VCaP (cell line): ENCODE measurements around the gene HMGCS2.

Source experiments
- H3K27ac ChIP-seq: fragments of 450-650 bp; 2 replicates; pipeline ENCODE4 v1.5.1; 2017
- TF ChIP-seq, protein P1 (sequence below): fragments of 450-650 bp; conservative IDR thresholded peaks from 2 replicates; pipeline ENCODE4 v1.5.1; 2017; ENCODE audit warnings: mild to moderate bottlenecking, moderate library complexity

The HMGCS2 gene

DNA sequence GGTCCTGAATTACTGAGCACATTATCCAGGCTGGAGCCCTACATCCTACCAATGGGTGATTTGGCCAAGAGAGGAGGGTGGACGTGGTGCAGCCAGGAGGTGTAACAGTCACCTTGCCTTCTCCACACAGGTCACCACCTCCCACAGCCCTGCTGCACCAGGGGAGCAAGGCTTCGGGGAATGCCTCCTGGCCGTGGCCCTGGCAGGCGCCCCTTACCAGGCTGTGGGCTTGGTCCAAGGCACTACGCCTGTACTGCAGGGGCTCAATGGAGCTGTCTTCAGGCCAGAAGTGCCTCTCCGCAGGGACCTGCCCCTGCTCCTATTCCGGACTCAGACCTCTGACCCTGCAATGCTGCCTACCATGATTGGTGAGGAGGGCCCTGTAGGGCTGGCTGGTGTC is 26.0 kb downstream of the HMGCS2 start:
- TF ChIP-seq, protein P1, sequence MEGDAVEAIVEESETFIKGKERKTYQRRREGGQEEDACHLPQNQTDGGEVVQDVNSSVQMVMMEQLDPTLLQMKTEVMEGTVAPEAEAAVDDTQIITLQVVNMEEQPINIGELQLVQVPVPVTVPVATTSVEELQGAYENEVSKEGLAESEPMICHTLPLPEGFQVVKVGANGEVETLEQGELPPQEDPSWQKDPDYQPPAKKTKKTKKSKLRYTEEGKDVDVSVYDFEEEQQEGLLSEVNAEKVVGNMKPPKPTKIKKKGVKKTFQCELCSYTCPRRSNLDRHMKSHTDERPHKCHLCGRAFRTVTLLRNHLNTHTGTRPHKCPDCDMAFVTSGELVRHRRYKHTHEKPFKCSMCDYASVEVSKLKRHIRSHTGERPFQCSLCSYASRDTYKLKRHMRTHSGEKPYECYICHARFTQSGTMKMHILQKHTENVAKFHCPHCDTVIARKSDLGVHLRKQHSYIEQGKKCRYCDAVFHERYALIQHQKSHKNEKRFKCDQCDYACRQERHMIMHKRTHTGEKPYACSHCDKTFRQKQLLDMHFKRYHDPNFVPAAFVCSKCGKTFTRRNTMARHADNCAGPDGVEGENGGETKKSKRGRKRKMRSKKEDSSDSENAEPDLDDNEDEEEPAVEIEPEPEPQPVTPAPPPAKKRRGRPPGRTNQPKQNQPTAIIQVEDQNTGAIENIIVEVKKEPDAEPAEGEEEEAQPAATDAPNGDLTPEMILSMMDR = no peak
- no peak overlapping the region; the same call in 1 of the 2 replicates for H3K27ac ChIP-seq

DNA sequence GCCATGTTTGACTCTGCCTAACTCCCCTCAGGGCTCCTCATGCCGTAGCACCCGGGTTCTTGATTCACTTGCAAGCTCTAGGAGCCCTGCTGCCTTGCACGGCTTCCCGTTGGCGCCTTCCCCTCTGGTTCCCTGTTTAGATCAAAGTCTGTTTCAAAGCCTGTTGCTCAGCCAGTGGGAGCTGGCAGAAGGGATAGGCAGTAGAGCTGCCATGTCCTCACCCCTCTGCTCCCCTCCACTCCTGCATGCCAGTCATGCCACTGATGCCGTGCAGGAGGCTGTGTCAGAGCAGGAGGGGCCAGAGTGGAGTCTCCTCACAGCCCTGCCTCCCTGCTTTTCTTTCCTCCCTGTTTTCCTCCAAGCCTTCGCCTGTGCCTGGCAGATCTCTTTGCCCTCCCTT is 26.5 kb downstream of the HMGCS2 start:
- TF ChIP-seq, protein P1 = no peak
- H3K27ac ChIP-seq = no peak overlapping the region; the same call in 1 of the 2 replicates

DNA sequence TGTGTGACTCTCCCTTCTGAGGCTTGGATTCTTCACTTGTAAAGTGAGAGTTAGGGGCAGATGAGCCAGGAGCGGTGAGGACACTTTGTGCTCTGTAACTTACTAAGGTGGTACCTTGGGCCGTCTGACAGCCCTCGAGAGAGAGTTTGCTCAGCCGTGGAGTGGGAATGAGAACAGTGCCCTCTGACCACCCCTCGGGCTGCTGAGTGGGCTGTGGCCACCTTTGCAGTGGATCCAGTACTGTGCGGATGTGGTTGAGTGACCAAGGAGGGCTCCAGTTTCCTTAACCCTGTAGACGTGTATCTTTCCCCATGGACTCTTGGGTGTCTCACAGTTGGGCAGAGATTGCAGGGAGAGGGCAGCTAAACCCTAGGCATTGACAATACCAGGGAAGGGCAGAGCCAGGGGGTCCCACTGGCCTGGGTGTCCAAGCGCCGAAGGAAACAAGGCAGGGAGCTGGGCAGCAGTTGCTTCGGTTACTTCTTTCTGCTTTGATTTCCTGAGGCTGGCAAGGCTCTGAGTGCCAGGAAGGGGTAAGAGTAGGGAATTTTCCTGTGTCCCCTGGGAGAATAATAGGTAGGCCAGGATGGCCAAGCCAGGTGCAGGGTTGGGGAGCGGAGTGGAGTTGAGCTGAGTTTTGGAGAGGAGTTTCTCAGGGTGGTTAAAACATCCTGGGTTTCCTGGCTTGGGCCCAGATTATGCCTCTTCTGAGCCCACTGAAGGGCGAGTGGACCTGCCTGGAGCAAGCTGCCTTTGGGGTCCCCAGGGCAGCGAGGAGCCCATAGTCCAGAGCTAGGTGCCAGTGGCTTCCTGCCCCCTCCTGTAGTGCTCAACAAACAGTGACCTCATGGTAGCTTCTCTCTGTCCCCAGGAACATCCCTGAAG is 27.6 kb downstream of the HMGCS2 start:
- TF ChIP-seq, protein P1 = no peak
- H3K27ac ChIP-seq = no peak overlapping the region

DNA sequence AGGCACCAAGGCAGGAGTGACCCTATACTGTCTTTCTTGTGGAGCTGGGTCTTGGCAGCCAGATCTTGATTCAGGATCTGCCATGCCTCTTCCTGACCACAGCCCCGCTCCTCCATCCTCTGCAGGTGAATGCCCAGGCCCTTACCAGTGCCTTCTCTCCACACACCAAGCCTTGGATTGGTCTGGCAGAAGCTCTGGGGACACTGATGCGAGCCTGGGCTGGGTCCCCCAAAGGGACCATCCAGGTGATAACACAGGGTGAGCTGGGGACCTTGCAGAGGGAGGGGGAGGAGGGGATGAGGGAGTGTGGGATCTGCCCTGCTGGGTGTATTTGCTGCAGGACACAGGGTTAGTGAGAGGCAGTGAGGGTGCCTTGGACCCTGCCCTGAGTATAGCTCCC is 28.4 kb downstream of the HMGCS2 start:
- no peak overlapping the region for H3K27ac ChIP-seq
- TF ChIP-seq, protein P1 = no peak

DNA sequence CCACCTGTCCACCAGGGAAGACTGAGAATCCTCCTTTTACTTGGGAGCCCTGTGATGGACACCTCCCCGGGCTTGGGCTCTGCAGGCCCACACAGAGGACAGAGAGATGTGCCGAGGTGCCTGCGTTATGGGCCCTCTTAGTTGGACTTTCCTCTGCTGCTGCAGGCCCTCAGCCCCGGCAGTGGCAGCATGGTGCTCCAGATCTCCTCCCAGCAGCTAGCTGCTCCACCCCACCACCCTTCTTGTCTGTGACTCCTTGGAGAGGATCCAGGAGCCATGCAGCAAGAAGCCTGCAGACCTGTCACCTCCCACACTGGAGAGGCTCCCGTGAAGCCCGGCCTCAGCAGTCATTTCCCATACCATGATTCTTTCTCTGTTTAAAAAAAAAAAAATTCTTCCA is 29.6 kb downstream of the HMGCS2 start:
- no peak overlapping the region for H3K27ac ChIP-seq
- TF ChIP-seq, protein P1 = no peak

DNA sequence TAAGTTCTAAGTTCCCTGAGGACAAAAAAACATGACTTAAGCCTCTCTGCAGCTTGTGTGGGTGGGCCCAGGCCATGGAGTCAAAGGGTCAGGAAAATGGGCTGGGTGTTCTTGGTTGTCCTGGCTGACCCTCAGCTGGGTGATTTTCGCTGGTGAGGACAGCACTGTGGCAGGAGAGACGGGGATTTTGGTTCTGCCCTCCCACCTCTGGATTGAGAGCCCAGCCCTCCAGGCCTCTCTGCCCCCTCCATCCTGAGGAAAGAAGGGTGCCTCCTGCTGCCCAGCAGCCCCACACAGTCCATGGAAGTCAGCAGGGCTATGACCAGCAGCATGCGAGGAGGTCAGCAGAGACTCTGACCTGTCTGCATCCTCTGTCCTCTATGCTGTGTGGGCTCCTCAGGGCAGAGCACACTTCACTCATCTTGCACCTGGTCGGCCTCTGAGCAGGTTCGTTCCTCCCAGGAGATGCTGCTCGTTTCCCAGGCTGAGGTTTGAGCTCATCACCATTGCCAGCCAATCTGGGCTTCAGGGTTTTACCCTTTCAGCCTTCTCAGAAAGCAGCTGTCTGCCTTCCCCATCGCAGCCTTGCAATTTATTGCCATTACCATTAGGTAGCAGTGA is 30.5 kb downstream of the HMGCS2 start:
- TF ChIP-seq, protein P1 = no peak
- no peak overlapping the region for H3K27ac ChIP-seq

DNA sequence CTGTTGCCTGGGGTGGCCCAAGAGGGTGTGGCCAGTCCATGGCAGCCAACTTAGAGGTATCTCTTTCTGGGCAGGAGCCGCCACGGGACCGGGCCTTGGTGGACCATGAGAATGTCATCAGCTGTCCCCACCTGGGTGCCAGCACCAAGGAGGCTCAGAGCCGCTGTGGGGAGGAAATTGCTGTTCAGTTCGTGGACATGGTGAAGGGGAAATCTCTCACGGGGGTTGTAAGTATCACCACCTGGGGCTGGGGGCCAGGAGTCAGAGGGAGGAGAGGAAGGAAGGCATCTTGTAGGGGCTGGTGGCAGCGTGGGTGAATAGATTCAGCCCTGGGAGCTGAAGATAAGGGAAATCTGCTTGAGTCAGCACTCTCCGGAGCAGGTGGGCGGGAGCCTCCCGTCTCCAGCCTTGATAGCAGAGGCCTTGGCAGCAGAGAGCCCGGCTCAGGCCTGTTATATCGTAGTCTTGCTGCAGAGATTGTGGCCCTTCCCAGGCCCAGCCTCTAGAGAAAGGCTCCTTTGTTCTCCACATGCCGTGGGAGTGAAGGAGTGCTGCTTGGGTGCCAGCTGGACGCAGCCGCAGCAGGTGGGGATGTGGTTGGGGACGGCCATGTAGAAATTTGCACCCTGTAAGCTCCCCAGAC is 31.5 kb downstream of the HMGCS2 start:
- TF ChIP-seq, protein P1 = no peak
- H3K27ac ChIP-seq = no peak overlapping the region
